H9 (cell line): ENCODE measurements around the gene FOXD2. TPM values are rescaled to one million over a fixed set of nuclear protein-coding genes. Genes with fewer than 3 reads are reported as not detected.

Experiments used
- DNase-seq: peaks from one replicate; pipeline ENCODE4 v3.0.0-alpha.2; 2017
- H2AFZ ChIP-seq: one replicate; pipeline ENCODE4 v1.6.1; 2013; ENCODE audit warnings: mild to moderate bottlenecking, low read length, control low read depth, moderate library complexity
- H2AK5ac ChIP-seq: 2 replicates; pipeline ENCODE4 v1.6.1; 2013; ENCODE audit warnings: low read length, control low read depth, mixed read lengths; ENCODE audit not compliant: insufficient read length
- H2BK120ac ChIP-seq: one replicate; pipeline ENCODE4 v1.6.1; 2013; ENCODE audit warnings: low read depth, mild to moderate bottlenecking, low read length, control low read depth, inconsistent platforms; ENCODE audit not compliant: poor library complexity, severe bottlenecking
- H2BK12ac ChIP-seq: 2 replicates; pipeline ENCODE4 v1.6.1; 2013; ENCODE audit warnings: low read length, control low read depth, mixed read lengths, low read depth; ENCODE audit not compliant: insufficient read length
- H2BK15ac ChIP-seq: 2 replicates; pipeline ENCODE4 v1.6.1; 2013; ENCODE audit warnings: low read depth, low read length, control low read depth
- H2BK20ac ChIP-seq: one replicate; pipeline ENCODE4 v1.6.1; 2013; ENCODE audit warnings: low read depth, mild to moderate bottlenecking, low read length, control low read depth, inconsistent platforms; ENCODE audit not compliant: poor library complexity, severe bottlenecking
- H2BK5ac ChIP-seq: 2 replicates; pipeline ENCODE4 v1.6.1; 2013; ENCODE audit warnings: low read length, control low read depth, mixed read lengths; ENCODE audit not compliant: insufficient read length
- H3K14ac ChIP-seq: 2 replicates; pipeline ENCODE4 v1.6.1; 2013; ENCODE audit warnings: low read length, control low read depth; ENCODE audit not compliant: insufficient read depth
- H3K18ac ChIP-seq: 2 replicates; pipeline ENCODE4 v1.6.1; 2013; ENCODE audit warnings: low read depth, mild to moderate bottlenecking, mixed read lengths, low read length, control low read depth; ENCODE audit not compliant: insufficient read length
- H3K23ac ChIP-seq: 2 replicates; pipeline ENCODE4 v1.6.1; 2013; ENCODE audit warnings: low read length, control low read depth, mixed read lengths, low read depth; ENCODE audit not compliant: insufficient read length
- H3K23me2 ChIP-seq: 2 replicates; pipeline ENCODE4 v1.6.1; 2013; ENCODE audit warnings: low read depth, mild to moderate bottlenecking, mixed read lengths, low read length, control low read depth; ENCODE audit not compliant: insufficient read length, poor library complexity, severe bottlenecking
- H3K27ac ChIP-seq: 2 replicates; pipeline ENCODE4 v1.5.1; 2013; ENCODE audit warnings: low read length, control low read depth, mixed read lengths, low read depth; ENCODE audit not compliant: insufficient read length
- H3K27me3 ChIP-seq: 2 replicates; pipeline ENCODE4 v1.6.1; 2013; ENCODE audit warnings: low read length, control low read depth, inconsistent platforms; ENCODE audit not compliant: insufficient read depth
- H3K4ac ChIP-seq: 2 replicates; pipeline ENCODE4 v1.6.1; 2013; ENCODE audit warnings: low read depth, mild to moderate bottlenecking, control low read depth, inconsistent platforms, low read length, moderate library complexity
- H3K4me1 ChIP-seq: 2 replicates; pipeline ENCODE4 v1.6.1; 2013; ENCODE audit warnings: low read length, control low read depth, inconsistent platforms; ENCODE audit not compliant: insufficient read depth
- H3K4me2 ChIP-seq: 2 replicates; pipeline ENCODE4 v1.6.1; 2013; ENCODE audit warnings: low read length, control low read depth, mixed read lengths; ENCODE audit not compliant: insufficient read length, insufficient read depth
- H3K56ac ChIP-seq: 2 replicates; pipeline ENCODE4 v1.6.1; 2013; ENCODE audit warnings: low read depth, mild to moderate bottlenecking, mixed read lengths, low read length, control low read depth; ENCODE audit not compliant: insufficient read length
- H3K79me1 ChIP-seq: 2 replicates; pipeline ENCODE4 v1.6.1; 2013; ENCODE audit warnings: low read depth, mild to moderate bottlenecking, moderate library complexity, low read length, control low read depth, inconsistent platforms; ENCODE audit not compliant: insufficient read depth, poor library complexity, severe bottlenecking
- H3K79me2 ChIP-seq: 2 replicates; pipeline ENCODE4 v1.6.1; 2013; ENCODE audit warnings: low read length, control low read depth, inconsistent platforms; ENCODE audit not compliant: insufficient read depth
- H3K9ac ChIP-seq: 2 replicates; pipeline ENCODE4 v1.6.1; 2013; ENCODE audit warnings: low read length, control low read depth, mixed read lengths; ENCODE audit not compliant: insufficient read length; ENCODE audit errors: extremely low read depth
- H3K9me3 ChIP-seq: one replicate; pipeline ENCODE4 v1.6.1; 2013; ENCODE audit warnings: low read depth, low read length, inconsistent platforms; ENCODE audit not compliant: control insufficient read depth
- H3T11ph ChIP-seq: one replicate; pipeline ENCODE4 v1.6.1; 2013; ENCODE audit warnings: mild to moderate bottlenecking, low read length, control low read depth, inconsistent platforms
- H4K20me1 ChIP-seq: one replicate; pipeline ENCODE4 v1.6.1; 2013; ENCODE audit not compliant: control insufficient read depth, insufficient read length, insufficient read depth
- H4K5ac ChIP-seq: 2 replicates; pipeline ENCODE4 v1.6.1; 2013; ENCODE audit warnings: low read depth, mild to moderate bottlenecking, mixed read lengths, low read length, control low read depth; ENCODE audit not compliant: insufficient read length
- H4K8ac ChIP-seq: replicated peaks from 2 replicates; pipeline ENCODE4 v1.6.1; 2013; ENCODE audit warnings: low read length, control low read depth, mixed read lengths, low read depth; ENCODE audit not compliant: insufficient read length
- H4K91ac ChIP-seq: 2 replicates; pipeline ENCODE4 v1.6.1; 2013; ENCODE audit warnings: low read depth, mild to moderate bottlenecking, moderate library complexity, mixed read lengths, low read length, control low read depth; ENCODE audit not compliant: insufficient read length
- H3K27ac Mint-ChIP-seq, 3 experiments: 2 replicates in 2 of 3; 3 replicates in 1 of 3; pipeline ENCODE4 v1.8.0; 2020 to 2021; ENCODE audit warnings: mixed read lengths in 3 of 3, mild to moderate bottlenecking in 1 of 3, moderate library complexity in 1 of 3
- H3K27me3 Mint-ChIP-seq: 2 replicates; pipeline ENCODE4 v1.8.0; 2021; ENCODE audit warnings: low read depth, mild to moderate bottlenecking, moderate library complexity, mixed read lengths
- H3K36me3 Mint-ChIP-seq, 3 experiments: 2 replicates in 2 of 3; 3 replicates in 1 of 3; pipeline ENCODE4 v1.8.0; 2020 to 2021; ENCODE audit warnings: low read depth in 3 of 3, mixed read lengths in 3 of 3; ENCODE audit not compliant: insufficient read depth in 1 of 3
- H3K4me1 Mint-ChIP-seq, 2 experiments: 2 replicates each; pipeline ENCODE4 v1.8.0; 2020; ENCODE audit warnings: mixed read lengths in 2 of 2
- H3K4me3 Mint-ChIP-seq, 2 experiments: 2 replicates in 1 of 2; 3 replicates in 1 of 2; pipeline ENCODE4 v1.8.0; 2020 to 2021; ENCODE audit warnings: mild to moderate bottlenecking in 2 of 2, mixed read lengths in 2 of 2, moderate library complexity in 1 of 2
- H3K9me3 Mint-ChIP-seq, 2 experiments: 2 replicates in 1 of 2; 3 replicates in 1 of 2; pipeline ENCODE4 v1.8.0; 2020; ENCODE audit warnings: mild to moderate bottlenecking in 2 of 2, mixed read lengths in 2 of 2, moderate library complexity in 1 of 2
- CTCF ChIP-seq: fragments of 200-600 bp; sonication (generic); conservative IDR thresholded peaks from 3 replicates; pipeline ENCODE4 v1.8.0; 2021; ENCODE audit warnings: antibody characterized with exemption, mild to moderate bottlenecking
- WGBS: extraction: QIAGEN DNeasy Blood & Tissue Kit; methylation state at CpG from one replicate; pipeline ENCODE4 v1.1.7; 2013; ENCODE audit warnings: missing lambda C conversion rate, low lambda C conversion rate, mixed read lengths; ENCODE audit not compliant: insufficient read length; ENCODE audit errors: extremely low coverage; 5-methylcytosine and 5-hydroxymethylcytosine counted together
- total RNA-seq: library from RNA; stranded (reverse); gene quantifications from 2 replicates; pipeline ENCODE4 v1.2.1, GENCODE V29; 2021

The FOXD2 gene
- total RNA-seq, 1 experiment from 2014 or later: not detected

GRCh38 chr1:47485817-47486216 is 48.0 kb downstream of the FOXD2 start:
- no peaks in the 10 kb centered on the region for H3K27me3 ChIP-seq
- DNase-seq: no peak
- no peak overlapping the region for H3K18ac ChIP-seq
- H3K4me1 Mint-ChIP-seq: no peaks in the 10 kb centered on the region
- no peak overlapping the region for H2BK120ac ChIP-seq
- no peak overlapping the region for H2BK20ac ChIP-seq
- H3K14ac ChIP-seq: no peak overlapping the region
- no peak overlapping the region for H3T11ph ChIP-seq
- no peaks in the 10 kb centered on the region for H3K4me1 ChIP-seq
- H3K9me3 Mint-ChIP-seq: no peaks in the 10 kb centered on the region
- H2BK5ac ChIP-seq: no peak overlapping the region
- no peak overlapping the region for H3K9ac ChIP-seq
- H3K79me1 ChIP-seq: no peaks in the 10 kb centered on the region
- H3K9me3 ChIP-seq: no peaks in the 10 kb centered on the region
- no peak overlapping the region for H3K56ac ChIP-seq
- H3K27ac Mint-ChIP-seq: no peak overlapping the region
- H3K27me3 Mint-ChIP-seq: peaks cover 46% of the 10 kb centered on the region
- no peaks in the 10 kb centered on the region for H4K20me1 ChIP-seq
- no peak overlapping the region for H4K91ac ChIP-seq
- H3K4me2 ChIP-seq: no peak overlapping the region
- no peak overlapping the region for H3K23ac ChIP-seq
- no peak overlapping the region for H4K5ac ChIP-seq
- no peaks in the 10 kb centered on the region for H3K23me2 ChIP-seq
- H3K79me2 ChIP-seq: no peaks in the 10 kb centered on the region
- no CpG with 5 or more reads among the region's 3 CpGs for WGBS
- no peak overlapping the region for H3K4ac ChIP-seq
- no peaks in the 10 kb centered on the region for H3K36me3 Mint-ChIP-seq
- H2BK12ac ChIP-seq: no peak overlapping the region
- no peak overlapping the region for H3K4me3 Mint-ChIP-seq
- no peak overlapping the region for H3K27ac ChIP-seq
- no peak overlapping the region for H4K8ac ChIP-seq
- H2AK5ac ChIP-seq: no peak overlapping the region
- no peak for TF ChIP-seq CTCF
- no peak overlapping the region for H2AFZ ChIP-seq
- H2BK15ac ChIP-seq: no peak overlapping the region
